ENCODE results near the gene POLR1G. TPM values are rescaled to one million over a fixed set of nuclear protein-coding genes. Genes with fewer than 3 reads are reported as not detected.

The POLR1G gene
- total and polyA plus RNA-seq, 8 donors = 0.91 to 5.3 (median 2.9) TPM

- ATAC-seq (no peak), FAIRE-seq (no peak), DNase-seq (no peak)
- no peak for TF ChIP-seq CTCF (IDR thresholded peaks at IDR 0.05)
- Histone ChIP-seq H3K27me3 (no peaks in the 10 kb centered on the region), H3K36me3 (no peaks in the 10 kb centered on the region), H3K4me3 (no peak overlapping the region), H3K9me3 (no peaks in the 10 kb centered on the region), H3K4me1 (peaks cover 5 to 14% (median 10%) of the 10 kb centered on the region in 3 donors), H3K27ac (no peak overlapping the region)
- WGBS, 2 donors = 69 to 77% methylated on average over 7 of the region's 7 CpGs
- intact Hi-C loops (cut with DNase I) = no loop called here
Measured at GRCh38 chr19:45448887-45449299, 42.4 kb downstream of the POLR1G start.

- H3K27me3 ChIP-seq = no peaks in the 10 kb centered on the region
- no peak for FAIRE-seq
- peak overlapping the region; percentile 23 to 51 (median 43) for H3K4me3 ChIP-seq
- WGBS, 2 donors = 26 to 29% methylated on average over 5 of the region's 5 CpGs
- no peaks in the 10 kb centered on the region for H3K36me3 ChIP-seq
- intact Hi-C loops (cut with DNase I) = no loop called here
- DNase-seq = no peak
- peaks cover 2 to 11% (median 4%) of the 10 kb centered on the region in 3 donors for H3K4me1 ChIP-seq
- no peak for TF ChIP-seq CTCF (IDR thresholded peaks at IDR 0.05)
- peak; percentile 0 to 12 (median 5) for ATAC-seq
- peak overlapping the region; percentile 69 to 84 (median 79) for H3K27ac ChIP-seq
- H3K9me3 ChIP-seq = no peaks in the 10 kb centered on the region
Measured at GRCh38 chr19:45450012-45450333, 43.5 kb downstream of the POLR1G start.

GRCh38 chr19:45451131-45451849 is 44.8 kb downstream of the POLR1G start:
- TF ChIP-seq CTCF (IDR thresholded peaks at IDR 0.05) = no peak
- Histone ChIP-seq H3K27me3 (no peaks in the 10 kb centered on the region), H3K4me1 (peaks cover 10 to 19% (median 12%) of the 10 kb centered on the region in 3 donors), H3K4me3 (peak overlapping the region; percentile 23 to 51 (median 42)), H3K27ac (peak overlapping the region; percentile 79 to 85 (median 82)), H3K9me3 (no peaks in the 10 kb centered on the region), H3K36me3 (no peaks in the 10 kb centered on the region)
- no peak for ATAC-seq
- FAIRE-seq = no peak
- WGBS, 2 donors = 9% methylated on average over 28 of the region's 28 CpGs
- intact Hi-C loops (cut with DNase I) = no loop called here
- DNase-seq = peak in 2 of 6 donors; percentile 43 to 49

- FAIRE-seq (no peak), ATAC-seq (no peak), DNase-seq (no peak)
- no peak for TF ChIP-seq CTCF (IDR thresholded peaks at IDR 0.05)
- peak overlapping the region in 3 of 4 donors; percentile 79 to 85 (median 84) for H3K27ac ChIP-seq
- 73 to 78% methylated on average over 12 of the region's 12 CpGs for WGBS, 2 donors
- no peaks in the 10 kb centered on the region for H3K36me3 ChIP-seq
- intact Hi-C loops (cut with DNase I) = no loop called here
- no peaks in the 10 kb centered on the region for H3K27me3 ChIP-seq
- peaks cover 11 to 22% (median 13%) of the 10 kb centered on the region in 3 donors for H3K4me1 ChIP-seq
- H3K4me3 ChIP-seq = no peak overlapping the region
- H3K9me3 ChIP-seq = no peaks in the 10 kb centered on the region
Measured at GRCh38 chr19:45451850-45452387, 45.5 kb downstream of the POLR1G start.
